ENCODE data around the gene CATSPER1. TPM values are rescaled to one million over a fixed set of nuclear protein-coding genes. Genes with fewer than 3 reads are reported as not detected.

CATSPER1 gene
- total and polyA plus RNA-seq, 2 of the 13 experiments (the other 11 are each of a cell fraction or from before 2014, with no cell fraction given) = 0.17 TPM; not detected in 1

DNA sequence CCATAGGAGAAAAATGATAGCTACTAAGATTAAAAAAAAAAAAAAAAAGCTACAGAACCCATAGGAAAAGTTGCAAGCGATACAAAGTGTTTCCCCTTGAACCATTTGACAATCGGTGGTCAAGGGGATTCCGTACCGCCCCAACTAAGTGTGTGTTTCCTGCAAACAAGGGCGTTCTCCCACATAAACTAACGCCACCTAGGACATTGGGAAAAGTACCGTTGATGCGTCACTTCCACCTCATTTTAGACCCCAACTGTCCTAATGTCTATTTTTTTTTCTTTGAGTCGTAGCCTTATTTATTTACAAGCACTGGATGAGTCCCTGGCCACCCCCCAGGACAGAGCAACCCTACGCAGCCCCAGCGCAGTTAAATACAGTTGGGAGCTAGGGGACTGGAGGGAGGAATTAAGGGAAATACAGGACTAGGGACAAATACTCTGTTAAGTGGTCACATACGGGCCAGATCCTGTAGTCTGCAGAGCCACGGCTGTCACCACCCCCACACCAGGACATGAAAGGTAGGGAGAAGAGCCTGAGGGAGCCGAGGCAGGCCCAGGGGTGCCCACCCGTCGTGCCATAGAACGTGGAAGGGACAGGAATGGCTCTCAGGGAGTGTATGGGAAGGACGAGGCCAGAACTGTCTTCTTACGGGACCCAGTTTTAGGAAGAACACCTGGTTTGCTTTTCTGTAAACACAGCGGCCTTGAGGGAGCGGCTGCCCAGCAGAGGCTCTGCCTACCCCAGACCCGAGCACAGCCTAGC, 43.3 kb downstream of the CATSPER1 start (continued):
- TF ChIP-seq ZNF318 (CRISPR knock-in tag; IDR thresholded peaks at IDR 0.05) = no peak
